Erythroblast (primary cell): ENCODE results near the gene RNF217.

Source experiments
- GATA1 ChIP-seq: IDR thresholded peaks from 2 replicates; pipeline ENCODE4 v1.6.1; 2011; ENCODE audit warnings: low read depth, mild to moderate bottlenecking, control low read depth, low read length, moderate library complexity
- POLR2A ChIP-seq: IDR thresholded peaks from 2 replicates; pipeline ENCODE4 v1.6.1; 2011; ENCODE audit warnings: mild to moderate bottlenecking, low read length

- TF ChIP-seq POLR2A, result no peak
- no peak for TF ChIP-seq GATA1
These were observed 174.1 kb downstream of the RNF217 start for GRCh38 chr6:125136378-125136777.
